ENCODE results near the gene OTOG.

The OTOG gene

DNA sequence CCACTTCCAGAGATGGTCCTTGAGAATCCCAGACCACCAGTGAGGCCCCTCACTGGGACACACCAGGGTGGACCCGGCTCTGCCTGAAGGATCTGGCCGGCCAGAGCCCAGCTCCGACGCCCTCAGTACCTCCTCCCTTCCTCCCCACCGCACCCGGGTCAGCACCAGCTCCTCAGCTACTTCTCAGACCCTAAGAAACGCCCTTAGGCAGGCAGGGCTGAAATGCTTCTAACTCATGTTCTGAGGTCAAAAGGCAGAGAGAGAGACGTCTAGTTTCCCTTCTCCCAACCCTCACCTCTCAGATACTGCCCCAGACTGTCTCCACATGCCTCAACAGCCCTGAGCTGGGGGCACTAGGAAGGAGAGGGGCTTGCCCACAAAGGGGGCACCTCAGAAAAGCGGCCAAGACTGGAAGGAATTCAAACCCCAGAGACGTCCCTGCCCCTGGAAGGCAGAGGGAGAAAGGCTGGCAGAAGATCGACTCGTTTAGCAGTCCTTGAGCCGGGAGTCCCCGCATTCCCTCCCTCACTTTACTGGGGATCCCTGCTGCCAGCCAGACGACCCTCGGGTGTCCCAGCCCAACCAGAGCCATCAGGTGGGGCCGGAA, 3.4 kb upstream of the OTOG start:
- Histone ChIP-seq H3K9ac (ENCODE audit: low read depth, low read length) (no peak overlapping the region), H3K79me2 (ENCODE audit: insufficient read depth, low read length) (no peaks in the 10 kb centered on the region), H3K4me3 (ENCODE audit: low read depth in 1 of 2, low read length in 2 of 2) (no peak overlapping the region), H3K4me2 (ENCODE audit: insufficient read depth, low read length) (no peak overlapping the region), H3K9me3 (ENCODE audit: insufficient read depth, low read length, severe bottlenecking) (no peaks in the 10 kb centered on the region), H3K4me1 (ENCODE audit: insufficient read depth, low read length) (no peaks in the 10 kb centered on the region), H3K36me3 (ENCODE audit: insufficient read depth, low read length) (no peaks in the 10 kb centered on the region), H3K27ac (ENCODE audit: low read length) (no peak overlapping the region), H3K27me3 (ENCODE audit: insufficient read depth, low read length, poor library complexity) (peaks cover 10% of the 10 kb centered on the region), H4K20me1 (ENCODE audit: insufficient read depth, low read length) (no peaks in the 10 kb centered on the region), H2AFZ (ENCODE audit: low read depth, low read length) (no peak overlapping the region; the same call in 1 of the 2 replicates)
- ATAC-seq (ENCODE audit: insufficient read depth, low read depth): no peak
- DNase-seq: no peak
- TF ChIP-seq, protein P1, sequence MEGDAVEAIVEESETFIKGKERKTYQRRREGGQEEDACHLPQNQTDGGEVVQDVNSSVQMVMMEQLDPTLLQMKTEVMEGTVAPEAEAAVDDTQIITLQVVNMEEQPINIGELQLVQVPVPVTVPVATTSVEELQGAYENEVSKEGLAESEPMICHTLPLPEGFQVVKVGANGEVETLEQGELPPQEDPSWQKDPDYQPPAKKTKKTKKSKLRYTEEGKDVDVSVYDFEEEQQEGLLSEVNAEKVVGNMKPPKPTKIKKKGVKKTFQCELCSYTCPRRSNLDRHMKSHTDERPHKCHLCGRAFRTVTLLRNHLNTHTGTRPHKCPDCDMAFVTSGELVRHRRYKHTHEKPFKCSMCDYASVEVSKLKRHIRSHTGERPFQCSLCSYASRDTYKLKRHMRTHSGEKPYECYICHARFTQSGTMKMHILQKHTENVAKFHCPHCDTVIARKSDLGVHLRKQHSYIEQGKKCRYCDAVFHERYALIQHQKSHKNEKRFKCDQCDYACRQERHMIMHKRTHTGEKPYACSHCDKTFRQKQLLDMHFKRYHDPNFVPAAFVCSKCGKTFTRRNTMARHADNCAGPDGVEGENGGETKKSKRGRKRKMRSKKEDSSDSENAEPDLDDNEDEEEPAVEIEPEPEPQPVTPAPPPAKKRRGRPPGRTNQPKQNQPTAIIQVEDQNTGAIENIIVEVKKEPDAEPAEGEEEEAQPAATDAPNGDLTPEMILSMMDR (IDR thresholded peaks at IDR 0.05; ENCODE audit: borderline replicate concordance, extremely low read depth, low read length, poor library complexity, severe bottlenecking): no peak
- TF ChIP-seq EZH2 (IDR thresholded peaks at IDR 0.05; ENCODE audit: borderline replicate concordance, low read depth, low read length, severe bottlenecking): no peak

DNA sequence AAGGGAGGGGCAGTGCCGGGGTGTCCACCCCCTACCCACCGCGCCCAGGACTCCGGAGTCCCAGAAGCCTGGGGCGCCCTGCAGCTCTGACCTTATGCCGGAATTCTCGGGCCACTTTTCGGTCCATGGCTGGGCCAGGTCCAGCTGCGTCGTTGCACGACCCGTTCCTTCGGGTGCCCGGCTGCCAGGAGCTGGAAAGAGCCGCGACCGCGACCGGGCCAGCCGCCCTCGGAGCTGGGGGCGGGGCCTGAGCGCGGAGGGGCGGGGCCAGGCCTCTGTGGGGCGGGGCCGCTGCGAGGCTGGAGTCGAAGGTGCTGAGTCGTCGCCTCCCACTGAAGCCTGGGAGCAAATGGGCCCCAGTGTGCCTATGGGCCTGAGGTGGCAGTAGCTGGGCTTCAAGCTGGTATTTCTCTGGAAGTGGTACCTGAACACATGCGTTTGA, 2.9 kb upstream of the OTOG start, which contains the start of gene USH1C:
Gene USH1C (minus strand): TSS at position 236 of the 442 bp plus-strand sequence. CDS start 109 bp downstream, at position 127.
- Histone ChIP-seq H3K4me3 (ENCODE audit: low read depth in 1 of 2, low read length in 2 of 2) (no peak within 1 kb of the TSS), H3K4me2 (ENCODE audit: insufficient read depth, low read length) (no peak within 1 kb of the TSS), H3K36me3 (ENCODE audit: insufficient read depth, low read length) (no peaks in the 10 kb centered on the region), H3K27me3 (ENCODE audit: insufficient read depth, low read length, poor library complexity) (peaks cover 10% of the 10 kb centered on the region), H3K27ac (ENCODE audit: low read length) (no peak within 1 kb of the TSS), H3K4me1 (ENCODE audit: insufficient read depth, low read length) (no peaks in the 10 kb centered on the region), H2AFZ (ENCODE audit: low read depth, low read length) (no peak within 1 kb of the TSS; the same call in 1 of the 2 replicates), H3K79me2 (ENCODE audit: insufficient read depth, low read length) (no peaks in the 10 kb centered on the region), H3K9ac (ENCODE audit: low read depth, low read length) (no peak within 1 kb of the TSS), H3K9me3 (ENCODE audit: insufficient read depth, low read length, severe bottlenecking) (no peaks in the 10 kb centered on the region), H4K20me1 (ENCODE audit: insufficient read depth, low read length) (no peaks in the 10 kb centered on the region)
- TF ChIP-seq, protein P1 (IDR thresholded peaks at IDR 0.05; ENCODE audit: borderline replicate concordance, extremely low read depth, low read length, poor library complexity, severe bottlenecking): no peak
- TF ChIP-seq EZH2 (IDR thresholded peaks at IDR 0.05; ENCODE audit: borderline replicate concordance, low read depth, low read length, severe bottlenecking): no peak
- ATAC-seq (ENCODE audit: insufficient read depth, low read depth) (no peak), DNase-seq (no peak)

DNA sequence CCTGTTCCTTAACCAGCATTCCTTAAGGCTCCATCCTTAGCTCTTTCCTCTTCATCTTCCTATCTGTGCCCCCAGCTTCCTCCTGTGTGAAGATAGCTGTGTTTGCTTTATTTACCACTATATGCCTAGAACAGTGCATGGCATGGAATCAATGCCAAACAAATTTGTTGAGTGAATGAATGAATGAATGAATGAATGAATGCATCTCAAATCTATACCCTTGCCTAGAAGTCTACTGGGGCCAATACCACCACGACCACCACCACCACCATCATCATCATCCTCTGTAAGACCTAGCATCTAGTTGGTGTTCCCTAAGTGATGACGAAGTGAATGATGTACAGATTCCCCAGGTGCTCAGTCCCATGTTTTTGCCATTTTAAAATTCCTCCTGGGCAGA, 819 bp upstream of the OTOG start:
- no peak for DNase-seq
- H3K27ac ChIP-seq (ENCODE audit: low read length): no peak overlapping the region
- H3K9ac ChIP-seq (ENCODE audit: low read depth, low read length): no peak overlapping the region
- ATAC-seq (ENCODE audit: insufficient read depth, low read depth): no peak
- H3K9me3 ChIP-seq (ENCODE audit: insufficient read depth, low read length, severe bottlenecking): no peaks in the 10 kb centered on the region
- no peaks in the 10 kb centered on the region; the same call in 1 of the 2 replicates for H4K20me1 ChIP-seq (ENCODE audit: insufficient read depth, low read length)
- H3K4me3 ChIP-seq (ENCODE audit: low read depth in 1 of 2, low read length in 2 of 2): no peak overlapping the region
- no peak overlapping the region for H2AFZ ChIP-seq (ENCODE audit: low read depth, low read length)
- TF ChIP-seq, protein P1 (IDR thresholded peaks at IDR 0.05; ENCODE audit: borderline replicate concordance, extremely low read depth, low read length, poor library complexity, severe bottlenecking): no peak
- no peak for TF ChIP-seq EZH2 (IDR thresholded peaks at IDR 0.05; ENCODE audit: borderline replicate concordance, low read depth, low read length, severe bottlenecking)
- H3K27me3 ChIP-seq (ENCODE audit: insufficient read depth, low read length, poor library complexity): peaks cover 10% of the 10 kb centered on the region
- no peaks in the 10 kb centered on the region for H3K36me3 ChIP-seq (ENCODE audit: insufficient read depth, low read length)
- H3K79me2 ChIP-seq (ENCODE audit: insufficient read depth, low read length): no peaks in the 10 kb centered on the region
- no peak overlapping the region for H3K4me2 ChIP-seq (ENCODE audit: insufficient read depth, low read length)
- H3K4me1 ChIP-seq (ENCODE audit: insufficient read depth, low read length): no peaks in the 10 kb centered on the region
